PC-9 (cell line): ENCODE measurements around the gene IL4R. TPM values are rescaled to one million over a fixed set of nuclear protein-coding genes. Genes with fewer than 3 reads are reported as not detected.

Source experiments
- BruUV-seq: library from RNA; stranded (reverse); fragments of 400-500 nt; replicated peaks from 2 replicates; lab custom pipeline; 2021; lab: Mats Ljungman, UMichigan
- CTCF ChIA-PET: fragments of 300-600 bp; sonication (Branson Sonifier 250); formaldehyde crosslinking; loops from one replicate; lab custom pipeline; 2022; ENCODE audit warnings: antibody characterized with exemption; lab: Charles Lee
- POLR2A ChIA-PET: fragments of 300-600 bp; sonication (Branson Sonifier 250); formaldehyde crosslinking; loops from one replicate; lab custom pipeline; 2022; ENCODE audit warnings: antibody characterized with exemption; ENCODE audit not compliant: unreplicated experiment; lab: Charles Lee
- DNase-seq, 2 experiments: peaks; one replicate each; pipeline versions ENCODE4 v3.0.0 to v3.0.0-alpha.2; 2015 to 2022; ENCODE audit warnings: mixed read lengths in 1 of 2
- H2AFZ ChIP-seq: fragments of 200-600 bp; sonication (generic); 2 replicates; pipeline ENCODE4 v1.8.1; 2017; ENCODE audit warnings: antibody characterized with exemption
- H3F3A ChIP-seq: fragments of 200-600 bp; sonication (generic); 2 replicates; pipeline ENCODE4 v1.8.1; 2017; ENCODE audit warnings: antibody characterized with exemption, mild to moderate bottlenecking, low read depth; ENCODE audit not compliant: insufficient read depth
- H3K27ac ChIP-seq: fragments of 200-600 bp; sonication (generic); 2 replicates; pipeline ENCODE4 v1.6.1; 2016; ENCODE audit warnings: mixed run types
- H3K27me3 ChIP-seq: fragments of 200-600 bp; sonication (generic); 2 replicates; pipeline ENCODE4 v1.6.1; 2016; ENCODE audit warnings: low read depth, mixed run types; ENCODE audit not compliant: insufficient read depth
- H3K36me3 ChIP-seq: fragments of 200-600 bp; sonication (generic); 2 replicates; pipeline ENCODE4 v1.6.1; 2016; ENCODE audit warnings: low read depth, mixed run types
- H3K4me1 ChIP-seq: fragments of 200-600 bp; sonication (generic); replicated peaks from 2 replicates; pipeline ENCODE4 v1.6.1; 2016; ENCODE audit warnings: mixed run types; ENCODE audit not compliant: insufficient read depth
- H3K4me2 ChIP-seq: fragments of 200-600 bp; sonication (generic); 2 replicates; pipeline ENCODE4 v1.6.1; 2017; ENCODE audit warnings: mixed run types
- H3K4me3 ChIP-seq: fragments of 200-600 bp; sonication (generic); 2 replicates; pipeline ENCODE4 v1.6.1; 2016; ENCODE audit warnings: mixed run types
- H3K79me2 ChIP-seq: fragments of 200-600 bp; sonication (generic); 2 replicates; pipeline ENCODE4 v1.6.1; 2017; ENCODE audit warnings: low read depth, mixed run types
- H3K9me2 ChIP-seq: fragments of 200-600 bp; sonication (generic); 2 replicates; pipeline ENCODE4 v1.8.1; 2017; ENCODE audit warnings: mild to moderate bottlenecking; ENCODE audit not compliant: insufficient read depth
- H3K9me3 ChIP-seq: fragments of 200-600 bp; sonication (generic); 2 replicates; pipeline ENCODE4 v1.8.1; 2016; ENCODE audit warnings: low read depth; ENCODE audit not compliant: insufficient read depth
- H4K20me1 ChIP-seq: fragments of 200-600 bp; sonication (generic); 2 replicates; pipeline ENCODE4 v1.8.1; 2017; ENCODE audit not compliant: insufficient read depth
- CTCF ChIP-seq: fragments of 200-600 bp; sonication (generic); conservative IDR thresholded peaks from 2 replicates; pipeline ENCODE4 v1.6.1; 2017; ENCODE audit warnings: mixed run types, antibody characterized with exemption, mild to moderate bottlenecking, moderate library complexity
- EZH2 ChIP-seq: fragments of 200-600 bp; sonication (generic); IDR thresholded peaks from 2 replicates; pipeline ENCODE4 v1.8.0; 2017; ENCODE audit warnings: antibody characterized with exemption, low read depth
- intact Hi-C: fragments of 100-400 bp; cut with micrococcal nuclease; formaldehyde crosslinking; loops from one replicate; pipeline ENCODE4 v1.10.0; 2022; ENCODE audit not compliant: unreplicated experiment
- total RNA-seq: library from RNA; stranded (reverse); gene quantifications from 2 replicates; pipeline ENCODE4 v1.2.3, GENCODE V29; 2021

IL4R gene
- total RNA-seq, 1 experiment from 2014 or later: 76.5 TPM

- BruUV-seq: no TSS peak
- intact Hi-C loops: loop anchor here (1.0 kb wide), 3 partner anchors 132 to 212 kb away; no protein-coding TSS in a partner anchor
- H3F3A ChIP-seq: peaks cover 26% of the 10 kb centered on the region
- ChIA-PET POLR2A (interaction anchor here (0.6 kb wide), 1 partner anchor 71 kb away, joined by 6 read pairs; no protein-coding TSS in a partner anchor), CTCF (interaction anchor here (0.6 to 4.1 kb wide), 8 partner anchors 83 to 257 kb away, joined by 3 to 34 read pairs (median 4); no protein-coding TSS in a partner anchor)
- H3K36me3 ChIP-seq: no peaks in the 10 kb centered on the region
- H4K20me1 ChIP-seq: no peaks in the 10 kb centered on the region
- peak; percentile 52 to 70 for DNase-seq
- no peaks in the 10 kb centered on the region for H3K27me3 ChIP-seq
- no peaks in the 10 kb centered on the region for H3K9me3 ChIP-seq
- no peak overlapping the region for H2AFZ ChIP-seq
- H3K4me1 ChIP-seq: peaks cover 36% of the 10 kb centered on the region
- H3K9me2 ChIP-seq: no peaks in the 10 kb centered on the region
- peak; percentile 84 for TF ChIP-seq CTCF
- TF ChIP-seq EZH2: no peak
- no peak overlapping the region for H3K27ac ChIP-seq
- no peak overlapping the region for H3K4me3 ChIP-seq
- H3K79me2 ChIP-seq: no peaks in the 10 kb centered on the region
- H3K4me2 ChIP-seq: peak overlapping the region; percentile 32; the same call in 1 of the 2 replicates
These were observed 53.9 kb downstream of the IL4R start for GRCh38 chr16:27367461-27368357.

- Histone ChIP-seq H3F3A (peaks cover 26% of the 10 kb centered on the region), H4K20me1 (no peaks in the 10 kb centered on the region), H3K4me2 (no peak overlapping the region), H3K4me1 (peaks cover 30% of the 10 kb centered on the region), H3K79me2 (no peaks in the 10 kb centered on the region), H2AFZ (no peak overlapping the region), H3K36me3 (no peaks in the 10 kb centered on the region), H3K27ac (no peak overlapping the region), H3K4me3 (no peak overlapping the region), H3K9me3 (no peaks in the 10 kb centered on the region), H3K9me2 (no peaks in the 10 kb centered on the region), H3K27me3 (no peaks in the 10 kb centered on the region)
- ChIA-PET CTCF (interaction anchor here (0.6 to 4.1 kb wide), 8 partner anchors 82 to 258 kb away, joined by 3 to 34 read pairs (median 6); no protein-coding TSS in a partner anchor), POLR2A (no interaction called here)
- no TSS peak for BruUV-seq
- DNase-seq: no peak
- intact Hi-C loops: loop anchor here (1.0 kb wide), 3 partner anchors 133 to 213 kb away; no protein-coding TSS in a partner anchor
- TF ChIP-seq EZH2: no peak
- no peak; the same call in 1 of the 2 replicates for TF ChIP-seq CTCF
These were observed 54.6 kb downstream of the IL4R start for GRCh38 chr16:27368358-27368722.

- intact Hi-C loops: no loop called here
- H3K4me2 ChIP-seq: no peak overlapping the region
- no TSS peak for BruUV-seq
These were observed 56.0 kb downstream of the IL4R start for GRCh38 chr16:27369806-27370205.

More at GRCh38 chr16:27369806-27370205, 56.0 kb downstream of the IL4R start:
- Histone ChIP-seq H2AFZ (no peak overlapping the region), H3F3A (peaks cover 19% of the 10 kb centered on the region), H3K4me3 (no peak overlapping the region), H3K9me3 (no peaks in the 10 kb centered on the region), H4K20me1 (no peaks in the 10 kb centered on the region), H3K9me2 (no peaks in the 10 kb centered on the region), H3K27ac (no peak overlapping the region), H3K79me2 (no peaks in the 10 kb centered on the region), H3K27me3 (no peaks in the 10 kb centered on the region), H3K36me3 (no peaks in the 10 kb centered on the region), H3K4me1 (peaks cover 15% of the 10 kb centered on the region)
- no peak for DNase-seq
- ChIA-PET POLR2A (no interaction called here), CTCF (no interaction called here)
- TF ChIP-seq CTCF (no peak), EZH2 (no peak)
